Erythroblast (primary cell): ENCODE measurements around the gene PIK3R4.
A peak's percentile ranks its signal among the peaks of the same experiment; 100 is the strongest.

Experiments
- DNase-seq, 2 experiments: peaks; one replicate each; lab custom pipeline; 2025; lab: John Stamatoyannopoulos, UW
- GATA1 ChIP-seq: IDR thresholded peaks from 2 replicates; pipeline ENCODE4 v1.6.1; 2011; ENCODE audit warnings: low read depth, mild to moderate bottlenecking, control low read depth, low read length, moderate library complexity
- POLR2A ChIP-seq: IDR thresholded peaks from 2 replicates; pipeline ENCODE4 v1.6.1; 2011; ENCODE audit warnings: mild to moderate bottlenecking, low read length

The PIK3R4 gene

GRCh38 chr3:130692455-130692854 lies 54.2 kb downstream of the PIK3R4 start:
- TF ChIP-seq POLR2A: no peak
- no peak for TF ChIP-seq GATA1
- no peak for DNase-seq

GRCh38 chr3:130688697-130689470 lies 57.7 kb downstream of the PIK3R4 start:
- no peak for DNase-seq
- TF ChIP-seq POLR2A (no peak), GATA1 (no peak)

GRCh38 chr3:130688015-130688688 lies 58.5 kb downstream of the PIK3R4 start:
- DNase-seq: no peak
- TF ChIP-seq POLR2A (no peak), GATA1 (no peak)

GRCh38 chr3:130687327-130687726 lies 59.3 kb downstream of the PIK3R4 start:
- TF ChIP-seq POLR2A: no peak
- TF ChIP-seq GATA1: no peak
- DNase-seq: no peak

- TF ChIP-seq GATA1 (no peak), POLR2A (no peak)
- DNase-seq: no peak
Measured at GRCh38 chr3:130686833-130687232, 59.8 kb downstream of the PIK3R4 start.

GRCh38 chr3:130682131-130682530 lies 64.5 kb downstream of the PIK3R4 start:
- no peak for TF ChIP-seq GATA1
- no peak for TF ChIP-seq POLR2A
- no peak for DNase-seq

- TF ChIP-seq POLR2A (no peak), GATA1 (no peak)
- no peak for DNase-seq
Measured at GRCh38 chr3:130679218-130679617, 67.4 kb downstream of the PIK3R4 start.

- peak; percentile 53 to 73 for DNase-seq
Measured at GRCh38 chr3:130677343-130677742, 69.3 kb downstream of the PIK3R4 start.

GRCh38 chr3:130671545-130672312 lies 74.9 kb downstream of the PIK3R4 start:
- peak; percentile 10 to 47 for DNase-seq
- TF ChIP-seq GATA1 (no peak), POLR2A (no peak)

More at GRCh38 chr3:130677343-130677742, 69.3 kb downstream of the PIK3R4 start:
- no peak for TF ChIP-seq POLR2A
- no peak for TF ChIP-seq GATA1

- DNase-seq: no peak
- TF ChIP-seq GATA1 (no peak), POLR2A (no peak)
Measured at GRCh38 chr3:130669740-130670139, 76.9 kb downstream of the PIK3R4 start.

GRCh38 chr3:130663092-130663491 lies 83.5 kb downstream of the PIK3R4 start:
- peak in 1 of 2 experiments; percentile 22 for DNase-seq
- TF ChIP-seq GATA1 (no peak), POLR2A (no peak)

- TF ChIP-seq POLR2A (no peak), GATA1 (no peak)
- no peak for DNase-seq
Measured at GRCh38 chr3:130662501-130662996, 84.1 kb downstream of the PIK3R4 start.

- no peak for TF ChIP-seq POLR2A
- no peak for TF ChIP-seq GATA1
- DNase-seq: no peak
Measured at GRCh38 chr3:130661140-130661891, 85.3 kb downstream of the PIK3R4 start.

GRCh38 chr3:130659911-130660310 lies 86.7 kb downstream of the PIK3R4 start:
- DNase-seq: no peak
- TF ChIP-seq GATA1: no peak
- no peak for TF ChIP-seq POLR2A
